Dendritic cell treated with granulocyte-macrophage colony-stimulating factor and Interleukin-4, amounts not matched to agents 40 ng/mL and 50 ng/mL, for 4 days (primary cell): ENCODE data around the gene GCA.
A peak's percentile ranks its signal among the peaks of the same experiment; 100 is the strongest.

ENCODE experiments used
- H3K27ac Mint-ChIP-seq: one replicate; pipeline ENCODE4 v1.8.0; 2022; ENCODE audit warnings: mild to moderate bottlenecking, mixed read lengths
- H3K27me3 Mint-ChIP-seq: one replicate; pipeline ENCODE4 v1.8.0; 2022; ENCODE audit warnings: mild to moderate bottlenecking, mixed read lengths
- H3K36me3 Mint-ChIP-seq: one replicate; pipeline ENCODE4 v1.8.0; 2022; ENCODE audit warnings: low read depth, mixed read lengths
- H3K4me1 Mint-ChIP-seq: one replicate; pipeline ENCODE4 v1.8.0; 2022; ENCODE audit warnings: low read depth, mixed read lengths
- H3K4me3 Mint-ChIP-seq: one replicate; pipeline ENCODE4 v1.8.0; 2022; ENCODE audit warnings: mild to moderate bottlenecking, moderate library complexity, mixed read lengths
- H3K9me3 Mint-ChIP-seq: one replicate; pipeline ENCODE4 v1.8.0; 2022; ENCODE audit warnings: mixed read lengths
- intact Hi-C: fragments of 100-400 bp; cut with micrococcal nuclease; formaldehyde crosslinking; loops from one replicate; pipeline ENCODE4 v1.15.0; 2022

The GCA gene

GRCh38 chr2:162342841-162343240 lies 1.1 kb upstream of the GCA start:
- peak overlapping the region; percentile 54 for H3K27ac Mint-ChIP-seq
- no peaks in the 10 kb centered on the region for H3K27me3 Mint-ChIP-seq
- peak overlapping the region; percentile 63 for H3K4me3 Mint-ChIP-seq
- intact Hi-C loops: no loop called here
- H3K36me3 Mint-ChIP-seq: peaks cover 11% of the 10 kb centered on the region
- H3K4me1 Mint-ChIP-seq: peaks cover 35% of the 10 kb centered on the region
- H3K9me3 Mint-ChIP-seq: no peaks in the 10 kb centered on the region

GRCh38 chr2:162343492-162343823 lies 474 bp upstream of the GCA start:
- H3K4me3 Mint-ChIP-seq: peak overlapping the region; percentile 91
- no peaks in the 10 kb centered on the region for H3K27me3 Mint-ChIP-seq
- peak overlapping the region; percentile 97 for H3K27ac Mint-ChIP-seq
- no peaks in the 10 kb centered on the region for H3K9me3 Mint-ChIP-seq
- peaks cover 35% of the 10 kb centered on the region for H3K4me1 Mint-ChIP-seq
- H3K36me3 Mint-ChIP-seq: peaks cover 11% of the 10 kb centered on the region
- intact Hi-C loops: no loop called here

- Mint-ChIP-seq H3K9me3 (no peaks in the 10 kb centered on the region), H3K27me3 (no peaks in the 10 kb centered on the region), H3K36me3 (peaks cover 17% of the 10 kb centered on the region), H3K4me3 (peak overlapping the region; percentile 91), H3K27ac (peak overlapping the region; percentile 97), H3K4me1 (peaks cover 41% of the 10 kb centered on the region)
- intact Hi-C loops: loop anchor here (1.0 kb wide), 1 partner anchor 26 kb away; the partner anchor contains the start of gene IFIH1
Measured at GRCh38 chr2:162344617-162344950, 652 bp downstream of the GCA start.

DNA sequence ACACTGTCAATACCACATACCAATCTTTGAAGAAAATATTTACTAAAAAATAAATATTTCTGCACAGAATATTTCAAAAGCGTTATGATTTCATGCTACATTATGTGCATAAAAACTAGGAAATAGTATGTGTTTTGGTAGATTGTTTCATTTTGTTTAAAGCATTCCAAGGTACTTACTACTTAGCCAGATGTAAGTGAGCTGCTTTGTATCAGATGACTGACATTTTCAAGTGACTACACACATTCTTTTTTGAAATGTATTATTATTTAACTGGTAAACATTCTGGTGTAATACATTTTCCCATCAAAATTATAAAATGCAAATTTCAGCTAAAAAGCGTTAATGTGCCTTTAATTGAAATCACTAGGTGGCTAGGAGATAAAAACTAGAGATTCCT lies 21.5 kb downstream of the GCA start:
- Mint-ChIP-seq H3K36me3 (peaks cover 13% of the 10 kb centered on the region), H3K27ac (no peak overlapping the region), H3K9me3 (no peaks in the 10 kb centered on the region), H3K27me3 (no peaks in the 10 kb centered on the region), H3K4me1 (peaks cover 14% of the 10 kb centered on the region), H3K4me3 (no peak overlapping the region)
- intact Hi-C loops: no loop called here

- H3K4me3 Mint-ChIP-seq: no peak overlapping the region
- peaks cover 14% of the 10 kb centered on the region for H3K4me1 Mint-ChIP-seq
- H3K27me3 Mint-ChIP-seq: no peaks in the 10 kb centered on the region
- intact Hi-C loops: no loop called here
- no peaks in the 10 kb centered on the region for H3K9me3 Mint-ChIP-seq
- peaks cover 7% of the 10 kb centered on the region for H3K36me3 Mint-ChIP-seq
- no peak overlapping the region for H3K27ac Mint-ChIP-seq
Measured at GRCh38 chr2:162368494-162368893, 24.6 kb downstream of the GCA start.

- no peak overlapping the region for H3K4me3 Mint-ChIP-seq
- H3K27me3 Mint-ChIP-seq: no peaks in the 10 kb centered on the region
- no peaks in the 10 kb centered on the region for H3K9me3 Mint-ChIP-seq
- H3K4me1 Mint-ChIP-seq: peaks cover 14% of the 10 kb centered on the region
- no peak overlapping the region for H3K27ac Mint-ChIP-seq
- intact Hi-C loops: no loop called here
- peaks cover 7% of the 10 kb centered on the region for H3K36me3 Mint-ChIP-seq
Measured at GRCh38 chr2:162369551-162369950, 25.6 kb downstream of the GCA start.

GRCh38 chr2:162370931-162371330 lies 27.0 kb downstream of the GCA start:
- no peak overlapping the region for H3K4me3 Mint-ChIP-seq
- H3K27ac Mint-ChIP-seq: no peak overlapping the region
- H3K27me3 Mint-ChIP-seq: no peaks in the 10 kb centered on the region
- no peaks in the 10 kb centered on the region for H3K9me3 Mint-ChIP-seq
- H3K4me1 Mint-ChIP-seq: peaks cover 14% of the 10 kb centered on the region
- intact Hi-C loops: no loop called here
- H3K36me3 Mint-ChIP-seq: peaks cover 7% of the 10 kb centered on the region

DNA sequence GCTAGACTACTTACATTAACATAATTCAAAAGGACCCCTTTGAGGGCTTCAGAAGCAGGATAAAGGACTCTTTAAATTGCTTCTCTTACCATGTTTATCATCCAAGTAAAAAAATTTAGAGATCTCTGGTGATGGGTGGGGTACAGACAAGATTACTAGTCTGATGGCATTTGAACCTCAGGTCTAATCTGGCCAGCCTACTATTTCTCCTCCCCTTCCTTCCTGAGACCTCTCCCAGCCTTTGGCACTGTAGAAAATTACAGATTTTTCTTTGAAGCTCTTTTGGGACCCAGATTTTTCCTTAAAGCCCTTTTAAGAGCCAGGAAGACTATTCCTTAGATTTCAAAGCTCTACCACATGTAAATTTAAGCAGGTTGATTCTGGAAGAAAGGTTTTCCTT lies 28.9 kb downstream of the GCA start:
- intact Hi-C loops: no loop called here
- peaks cover 14% of the 10 kb centered on the region for H3K4me1 Mint-ChIP-seq

GRCh38 chr2:162379719-162380580 lies 36.0 kb downstream of the GCA start:
- no peak overlapping the region for H3K27ac Mint-ChIP-seq
- intact Hi-C loops: no loop called here
- peak overlapping the region; percentile 13 for H3K4me3 Mint-ChIP-seq

More for the DNA sequence above, 28.9 kb downstream of the GCA start:
- H3K9me3 Mint-ChIP-seq: no peaks in the 10 kb centered on the region
- H3K27ac Mint-ChIP-seq: no peak overlapping the region
- H3K36me3 Mint-ChIP-seq: no peaks in the 10 kb centered on the region
- no peaks in the 10 kb centered on the region for H3K27me3 Mint-ChIP-seq
- no peak overlapping the region for H3K4me3 Mint-ChIP-seq

GRCh38 chr2:162381851-162382250 lies 37.9 kb downstream of the GCA start:
- intact Hi-C loops: no loop called here
- no peak overlapping the region for H3K27ac Mint-ChIP-seq
- H3K4me3 Mint-ChIP-seq: no peak overlapping the region
- H3K4me1 Mint-ChIP-seq: no peaks in the 10 kb centered on the region
- no peaks in the 10 kb centered on the region for H3K27me3 Mint-ChIP-seq
- H3K9me3 Mint-ChIP-seq: no peaks in the 10 kb centered on the region
- no peaks in the 10 kb centered on the region for H3K36me3 Mint-ChIP-seq

More at GRCh38 chr2:162379719-162380580, 36.0 kb downstream of the GCA start:
- Mint-ChIP-seq H3K4me1 (no peaks in the 10 kb centered on the region), H3K36me3 (no peaks in the 10 kb centered on the region), H3K9me3 (no peaks in the 10 kb centered on the region), H3K27me3 (no peaks in the 10 kb centered on the region)

DNA sequence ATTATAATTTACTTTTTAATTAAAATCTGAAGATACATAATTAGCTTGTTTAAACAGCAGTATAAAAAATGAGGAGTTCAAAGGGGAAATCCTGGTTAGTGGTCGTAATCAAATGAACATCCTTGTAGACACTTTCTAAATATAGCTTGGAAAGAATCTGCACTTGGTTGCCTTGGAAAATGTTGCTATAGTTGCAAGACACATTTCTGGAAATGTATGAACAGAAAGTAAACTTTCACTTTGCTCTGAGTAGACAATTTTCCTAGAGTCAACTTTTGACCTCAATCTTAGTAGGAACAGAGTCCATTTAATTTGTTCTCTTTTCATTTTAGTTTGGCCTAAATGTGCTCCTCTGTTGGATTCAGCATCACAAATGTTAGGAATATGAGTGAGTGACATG lies 38.3 kb downstream of the GCA start:
- no peaks in the 10 kb centered on the region for H3K27me3 Mint-ChIP-seq
- H3K4me3 Mint-ChIP-seq: no peak overlapping the region
- intact Hi-C loops: no loop called here
- H3K36me3 Mint-ChIP-seq: no peaks in the 10 kb centered on the region
- no peak overlapping the region for H3K27ac Mint-ChIP-seq
- no peaks in the 10 kb centered on the region for H3K9me3 Mint-ChIP-seq
- H3K4me1 Mint-ChIP-seq: no peaks in the 10 kb centered on the region

DNA sequence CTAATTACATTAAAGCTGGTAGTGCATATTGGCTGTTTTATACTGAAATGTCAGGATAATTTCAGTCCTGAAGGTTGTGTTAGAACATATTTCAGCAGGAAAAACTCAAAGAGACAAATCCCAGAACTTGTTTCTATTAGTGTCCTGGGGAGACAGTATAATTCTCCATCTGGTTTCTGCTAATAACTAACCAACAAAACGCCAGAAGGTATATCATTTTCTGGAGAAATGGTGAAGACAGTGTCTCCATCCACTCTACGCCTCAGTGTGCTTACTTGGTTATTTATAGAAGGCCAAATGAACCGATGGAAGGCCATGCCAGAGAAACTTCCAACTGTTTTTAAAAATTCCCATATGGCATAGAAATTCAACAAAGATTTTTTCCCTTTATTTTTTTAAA lies 41.6 kb downstream of the GCA start:
- intact Hi-C loops: no loop called here
- H3K9me3 Mint-ChIP-seq: no peaks in the 10 kb centered on the region
- H3K4me1 Mint-ChIP-seq: no peaks in the 10 kb centered on the region
- no peaks in the 10 kb centered on the region for H3K27me3 Mint-ChIP-seq
- H3K4me3 Mint-ChIP-seq: no peak overlapping the region
- H3K36me3 Mint-ChIP-seq: no peaks in the 10 kb centered on the region
- no peak overlapping the region for H3K27ac Mint-ChIP-seq

GRCh38 chr2:162390801-162391200 lies 46.9 kb downstream of the GCA start:
- Mint-ChIP-seq H3K4me3 (no peak overlapping the region), H3K27ac (no peak overlapping the region), H3K27me3 (no peaks in the 10 kb centered on the region), H3K9me3 (no peaks in the 10 kb centered on the region), H3K36me3 (no peaks in the 10 kb centered on the region), H3K4me1 (no peaks in the 10 kb centered on the region)
- intact Hi-C loops: no loop called here

DNA sequence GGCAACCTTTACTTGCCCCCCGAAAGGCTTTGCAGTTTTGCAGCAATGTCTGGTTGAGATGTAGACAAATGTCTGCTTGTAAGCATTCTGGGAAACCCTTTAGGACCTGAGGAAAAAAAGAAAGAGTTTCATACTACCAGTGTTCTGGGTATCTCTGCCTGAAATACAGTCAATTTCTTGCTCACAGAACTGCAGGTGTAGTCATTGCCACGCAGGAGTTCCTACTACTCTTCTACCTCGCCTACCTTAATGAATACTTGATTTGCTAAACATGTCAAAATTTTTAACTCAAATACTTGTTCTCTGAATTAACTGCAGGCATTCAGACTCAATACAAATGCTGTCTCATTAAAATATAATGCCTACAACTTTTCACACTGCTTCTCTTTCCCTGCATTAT lies 56.4 kb downstream of the GCA start:
- no peaks in the 10 kb centered on the region for H3K4me1 Mint-ChIP-seq
- no peaks in the 10 kb centered on the region for H3K27me3 Mint-ChIP-seq
- no peak overlapping the region for H3K27ac Mint-ChIP-seq
- no peaks in the 10 kb centered on the region for H3K9me3 Mint-ChIP-seq
- no peak overlapping the region for H3K4me3 Mint-ChIP-seq
- H3K36me3 Mint-ChIP-seq: no peaks in the 10 kb centered on the region
- intact Hi-C loops: no loop called here

DNA sequence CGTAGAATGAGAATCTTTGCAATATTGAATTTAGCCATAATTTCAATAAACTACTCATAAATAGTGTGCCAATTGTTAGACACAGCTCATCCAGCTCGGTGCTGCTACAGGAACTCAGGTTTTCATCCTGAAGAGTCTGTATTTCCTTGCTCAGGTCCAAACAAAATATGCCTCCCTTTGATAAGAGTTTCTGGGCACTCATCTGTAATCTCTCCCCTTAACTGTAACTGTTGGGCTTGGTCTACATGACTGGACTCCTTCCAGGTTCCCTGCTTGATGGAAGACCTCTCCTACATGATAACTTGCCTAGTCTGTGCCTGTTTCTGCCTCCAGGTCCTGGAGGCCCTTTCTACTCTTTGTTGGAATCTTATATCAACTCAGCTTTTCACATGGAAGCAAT lies 57.9 kb downstream of the GCA start:
- Mint-ChIP-seq H3K27ac (no peak overlapping the region), H3K9me3 (no peaks in the 10 kb centered on the region), H3K4me1 (no peaks in the 10 kb centered on the region), H3K36me3 (no peaks in the 10 kb centered on the region), H3K4me3 (no peak overlapping the region), H3K27me3 (no peaks in the 10 kb centered on the region)
- intact Hi-C loops: no loop called here
